Gastroesophageal sphincter (tissue), 3 donors: ENCODE measurements around the gene PALMD.

Experiments used
- EP300 ChIP-seq: sonication (generic); formaldehyde crosslinking; IDR thresholded peaks from one replicate; pipeline ENCODE4 v1.6.1; 2017; ENCODE audit warnings: antibody characterized with exemption, mild to moderate bottlenecking
- POLR2A ChIP-seq, 2 donors: fragments of 450-650 bp; IDR thresholded peaks; one replicate each; pipeline ENCODE4 v1.6.1; 2017; ENCODE audit warnings: antibody characterized with exemption in 2 of 2, mild to moderate bottlenecking in 2 of 2, moderate library complexity in 1 of 2
- TF ChIP-seq, protein P1 (sequence below), 4 experiments: fragments of 200-600 bp in 2 of 4; fragments of 450-650 bp in 2 of 4; sonication (generic) in 1 of 4; IDR thresholded peaks; one replicate each; pipeline ENCODE4 v1.5.1; 2017 to 2019; ENCODE audit warnings: antibody characterized with exemption in 4 of 4, mild to moderate bottlenecking in 2 of 4, moderate library complexity in 2 of 4

DNA sequence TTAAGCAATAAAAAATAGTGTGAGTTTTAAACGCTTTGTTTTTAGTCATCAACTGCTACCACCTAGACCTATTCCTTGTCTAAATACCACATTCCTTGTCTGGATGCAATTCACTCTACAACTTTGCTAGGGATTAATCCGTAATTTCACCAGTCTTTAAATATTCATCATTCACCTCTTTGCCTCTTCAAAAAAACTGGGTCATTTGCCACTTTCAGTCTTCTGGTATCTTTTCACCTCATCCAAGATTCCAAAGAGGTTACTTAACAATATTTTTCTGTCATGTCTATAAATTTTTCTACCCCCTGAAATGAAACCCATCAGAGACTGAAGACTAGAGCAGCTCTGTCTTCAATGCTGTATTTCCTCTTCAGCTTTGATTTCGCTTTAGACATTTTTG lies 9.5 kb downstream of the PALMD start:
- TF ChIP-seq, protein P1, sequence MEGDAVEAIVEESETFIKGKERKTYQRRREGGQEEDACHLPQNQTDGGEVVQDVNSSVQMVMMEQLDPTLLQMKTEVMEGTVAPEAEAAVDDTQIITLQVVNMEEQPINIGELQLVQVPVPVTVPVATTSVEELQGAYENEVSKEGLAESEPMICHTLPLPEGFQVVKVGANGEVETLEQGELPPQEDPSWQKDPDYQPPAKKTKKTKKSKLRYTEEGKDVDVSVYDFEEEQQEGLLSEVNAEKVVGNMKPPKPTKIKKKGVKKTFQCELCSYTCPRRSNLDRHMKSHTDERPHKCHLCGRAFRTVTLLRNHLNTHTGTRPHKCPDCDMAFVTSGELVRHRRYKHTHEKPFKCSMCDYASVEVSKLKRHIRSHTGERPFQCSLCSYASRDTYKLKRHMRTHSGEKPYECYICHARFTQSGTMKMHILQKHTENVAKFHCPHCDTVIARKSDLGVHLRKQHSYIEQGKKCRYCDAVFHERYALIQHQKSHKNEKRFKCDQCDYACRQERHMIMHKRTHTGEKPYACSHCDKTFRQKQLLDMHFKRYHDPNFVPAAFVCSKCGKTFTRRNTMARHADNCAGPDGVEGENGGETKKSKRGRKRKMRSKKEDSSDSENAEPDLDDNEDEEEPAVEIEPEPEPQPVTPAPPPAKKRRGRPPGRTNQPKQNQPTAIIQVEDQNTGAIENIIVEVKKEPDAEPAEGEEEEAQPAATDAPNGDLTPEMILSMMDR (IDR thresholded peaks at IDR 0.05): no peak
- TF ChIP-seq POLR2A (IDR thresholded peaks at IDR 0.05) (no peak), EP300 (no peak)
